Keratinocyte (primary cell): ENCODE measurements around the gene TEX101. TPM values are rescaled to one million over a fixed set of nuclear protein-coding genes. Genes with fewer than 3 reads are reported as not detected.

Experiments used
- DNase-seq: peaks from one replicate; pipeline ENCODE4 v3.0.0-alpha.2; 2011; ENCODE audit warnings: low read depth, missing footprints, low spot score
- FAIRE-seq: peaks from 2 replicates; lab custom pipeline; 2011; peaks lifted over from hg19 to GRCh38; lab: Jason Lieb, UNC
- H2AFZ ChIP-seq: 2 replicates; pipeline ENCODE4 v1.6.0; 2012; ENCODE audit warnings: low read length, control low read depth, inconsistent platforms; ENCODE audit not compliant: control insufficient read depth
- H3K27ac ChIP-seq: 2 replicates; pipeline ENCODE4 v1.5.1; 2011; ENCODE audit warnings: low read length; ENCODE audit not compliant: control insufficient read depth, insufficient read depth
- H3K27me3 ChIP-seq: 3 replicates; pipeline ENCODE4 v1.6.0; 2011; ENCODE audit warnings: low read length; ENCODE audit not compliant: control insufficient read depth, insufficient read depth; ENCODE audit errors: extremely low read depth
- H3K36me3 ChIP-seq, 2 experiments: 2 replicates in 1 of 2; 3 replicates in 1 of 2; pipeline ENCODE4 v1.5.1; 2011; ENCODE audit warnings: low read length in 2 of 2, mild to moderate bottlenecking in 1 of 2; ENCODE audit not compliant: control insufficient read depth in 2 of 2, insufficient read depth in 2 of 2; ENCODE audit errors: extremely low read depth in 1 of 2
- H3K4me1 ChIP-seq: 3 replicates; pipeline ENCODE4 v1.5.1; 2011; ENCODE audit warnings: low read length; ENCODE audit not compliant: control insufficient read depth, insufficient read depth; ENCODE audit errors: extremely low read depth
- H3K4me2 ChIP-seq: 3 replicates; pipeline ENCODE4 v1.6.0; 2011; ENCODE audit warnings: low read depth, low read length; ENCODE audit not compliant: control insufficient read depth, insufficient read depth; ENCODE audit errors: extremely low read depth
- H3K4me3 ChIP-seq, 3 experiments: fragments of 200-600 bp in 1 of 3; sonication (generic) in 1 of 3; 2 replicates in 2 of 3; 3 replicates in 1 of 3; pipeline ENCODE4 v1.5.1; 2011 to 2016; ENCODE audit warnings: low read length in 3 of 3, mild to moderate bottlenecking in 3 of 3, control low read depth in 2 of 3, inconsistent platforms in 1 of 3, low read depth in 1 of 3, mixed read lengths in 1 of 3, mixed run types in 1 of 3, moderate library complexity in 1 of 3; ENCODE audit not compliant: control insufficient read depth in 2 of 3, insufficient read depth in 2 of 3; ENCODE audit errors: extremely low read depth in 1 of 3
- H3K79me2 ChIP-seq: 2 replicates; pipeline ENCODE4 v1.6.0; 2012; ENCODE audit warnings: low read length; ENCODE audit not compliant: control insufficient read depth, insufficient read depth
- H3K9ac ChIP-seq: 3 replicates; pipeline ENCODE4 v1.6.0; 2011; ENCODE audit warnings: low read length; ENCODE audit not compliant: control insufficient read depth, insufficient read depth; ENCODE audit errors: extremely low read depth
- H3K9me1 ChIP-seq: 3 replicates; pipeline ENCODE4 v1.6.0; 2011; ENCODE audit warnings: low read length; ENCODE audit not compliant: control insufficient read depth, insufficient read depth; ENCODE audit errors: extremely low read depth
- H3K9me3 ChIP-seq: 2 replicates; pipeline ENCODE4 v1.5.1; 2012; ENCODE audit warnings: low read depth, low read length; ENCODE audit not compliant: control insufficient read depth
- H4K20me1 ChIP-seq: 3 replicates; pipeline ENCODE4 v1.6.0; 2011; ENCODE audit warnings: low read length; ENCODE audit not compliant: control insufficient read depth, insufficient read depth; ENCODE audit errors: extremely low read depth
- CTCF ChIP-seq, 3 experiments: IDR thresholded peaks in 1 of 3; conservative IDR thresholded peaks in 1 of 3; optimal IDR thresholded peaks in 1 of 3; 2 replicates in 2 of 3; 3 replicates in 1 of 3; pipeline versions ENCODE3 to v1.5.1; 2011; ENCODE audit warnings: low read length in 3 of 3, mild to moderate bottlenecking in 3 of 3, moderate library complexity in 2 of 3, control low read depth in 1 of 3, inconsistent platforms in 1 of 3; ENCODE audit not compliant: insufficient read depth in 2 of 3; ENCODE audit errors: extremely low read depth in 1 of 3
- EZH2 ChIP-seq: IDR thresholded peaks from one replicate; pipeline ENCODE4 v1.6.1; 2012; ENCODE audit warnings: inconsistent platforms, mild to moderate bottlenecking, low read length, moderate library complexity
- dilution Hi-C: fragments of 300-500 bp; cut with MboI; formaldehyde crosslinking; loops from one replicate; pipeline ENCODE4 v1.7.0; 2020; ENCODE audit warnings: low sequenced_read_pairs; ENCODE audit not compliant: extremely low pct_ligation_motif_present
- polyA plus RNA-seq, 5 experiments: library from polyadenylated mRNA; depleted of rRNA in 3 of 5; stranded (reverse) in 3 of 5; stranded (forward) in 1 of 5; unstranded in 1 of 5; fragments of >200 nt; gene quantifications; 1 replicate in 1 of 5; 2 replicates in 3 of 5; 3 replicates in 1 of 5; pipeline versions ENCODE4 v1.2.1 to v1.2.3, GENCODE V29; 2011 to 2012; ENCODE audit warnings: missing spikeins in 2 of 5, low read depth in 1 of 5, low replicate concordance in 1 of 5

The TEX101 gene
- polyA plus RNA-seq, 1 donor (not counting 4 experiments of a cell fraction or from before 2014, with no cell fraction given), result not detected

GRCh38 chr19:43407416-43408005 is 7.2 kb upstream of the TEX101 start:
- TF ChIP-seq CTCF (optimal IDR thresholded peaks at IDR 0.05 in 1 of 3, IDR thresholded peaks at IDR 0.05 in 1 of 3, conservative IDR thresholded peaks at IDR 0.05 in 1 of 3; ENCODE audit: extremely low read depth in 1 of 3, insufficient read depth in 2 of 3, low read length in 3 of 3), result no peak
- H3K4me3 ChIP-seq, result no peak overlapping the region
- dilution Hi-C loops, result no loop called here
- DNase-seq (no peak), FAIRE-seq (no peak)
- H3K9me1 ChIP-seq, result no peaks in the 10 kb centered on the region
- H2AFZ ChIP-seq, result no peak overlapping the region
- H3K27me3 ChIP-seq, result no peaks in the 10 kb centered on the region
- H3K9me3 ChIP-seq, result no peaks in the 10 kb centered on the region
- H3K36me3 ChIP-seq, result no peaks in the 10 kb centered on the region
- H3K27ac ChIP-seq, result no peak overlapping the region
- H3K79me2 ChIP-seq, result no peaks in the 10 kb centered on the region
- H4K20me1 ChIP-seq, result no peaks in the 10 kb centered on the region
- H3K4me2 ChIP-seq, result no peak overlapping the region
- H3K4me1 ChIP-seq, result no peaks in the 10 kb centered on the region
- no peak overlapping the region for H3K9ac ChIP-seq

GRCh38 chr19:43408043-43408442 is 6.6 kb upstream of the TEX101 start:
- Histone ChIP-seq H3K4me2 (no peak overlapping the region), H3K27me3 (no peaks in the 10 kb centered on the region), H3K9ac (no peak overlapping the region), H3K9me1 (no peaks in the 10 kb centered on the region), H3K9me3 (no peaks in the 10 kb centered on the region), H2AFZ (no peak overlapping the region), H3K27ac (no peak overlapping the region), H4K20me1 (no peaks in the 10 kb centered on the region), H3K36me3 (no peaks in the 10 kb centered on the region), H3K79me2 (no peaks in the 10 kb centered on the region), H3K4me3 (no peak overlapping the region), H3K4me1 (no peaks in the 10 kb centered on the region)
- FAIRE-seq, result no peak
- no peak for DNase-seq
- dilution Hi-C loops, result no loop called here
- TF ChIP-seq CTCF (optimal IDR thresholded peaks at IDR 0.05 in 1 of 3, IDR thresholded peaks at IDR 0.05 in 1 of 3, conservative IDR thresholded peaks at IDR 0.05 in 1 of 3; ENCODE audit: extremely low read depth in 1 of 3, insufficient read depth in 2 of 3, low read length in 3 of 3) (no peak), EZH2 (no peak)
